Gastroesophageal sphincter (tissue), 4 donors: ENCODE measurements around the gene INAFM2. TPM values are rescaled to one million over a fixed set of nuclear protein-coding genes. Genes with fewer than 3 reads are reported as not detected.

Experiments
- ATAC-seq: fragments of 150-250 bp; one replicate; pipeline ENCODE4 v1.9.1; 2016; ENCODE audit warnings: mild to moderate bottlenecking, moderate library complexity
- H3K27ac ChIP-seq, 4 donors: fragments of 200-600 bp; sonication (generic) in 3 of 4; 1 replicate in 3 of 4; 2 replicates in 1 of 4; pipeline ENCODE4 v1.5.1; 2016 to 2019
- H3K27me3 ChIP-seq: fragments of 200-600 bp; sonication (generic); one replicate; pipeline ENCODE4 v1.5.1; 2019
- H3K36me3 ChIP-seq, 2 donors: fragments of 200-600 bp; sonication (generic); one replicate each; pipeline ENCODE4 v1.5.1; 2019; ENCODE audit warnings: control low read depth in 1 of 2
- H3K4me1 ChIP-seq, 3 donors: fragments of 200-600 bp; sonication (generic); 1 replicate in 2 of 3; 2 replicates in 1 of 3; pipeline ENCODE4 v1.5.1; 2016 to 2019; ENCODE audit warnings: control low read depth in 2 of 3
- H3K4me3 ChIP-seq, 2 donors: fragments of 200-600 bp; sonication (generic); one replicate each; pipeline ENCODE4 v1.5.1; 2019; ENCODE audit warnings: mild to moderate bottlenecking in 1 of 2, moderate library complexity in 1 of 2
- H3K9me3 ChIP-seq, 3 donors: fragments of 200-600 bp; sonication (generic); one replicate each; pipeline ENCODE4 v1.5.1; 2017 to 2019; ENCODE audit warnings: control low read depth in 2 of 3
- CTCF ChIP-seq, 4 experiments: fragments of 200-600 bp in 2 of 4; fragments of 450-650 bp in 2 of 4; sonication (generic) in 1 of 4; IDR thresholded peaks; one replicate each; pipeline ENCODE4 v1.5.1; 2017 to 2019; ENCODE audit warnings: antibody characterized with exemption in 4 of 4, mild to moderate bottlenecking in 2 of 4, moderate library complexity in 2 of 4
- EP300 ChIP-seq: sonication (generic); formaldehyde crosslinking; IDR thresholded peaks from one replicate; pipeline ENCODE4 v1.6.1; 2017; ENCODE audit warnings: antibody characterized with exemption, mild to moderate bottlenecking
- POLR2A ChIP-seq, 2 donors: fragments of 450-650 bp; IDR thresholded peaks; one replicate each; pipeline ENCODE4 v1.6.1; 2017; ENCODE audit warnings: antibody characterized with exemption in 2 of 2, mild to moderate bottlenecking in 2 of 2, moderate library complexity in 1 of 2
- POLR2AphosphoS5 ChIP-seq: sonication (generic); formaldehyde crosslinking; IDR thresholded peaks from one replicate; pipeline ENCODE4 v1.6.1; 2017; ENCODE audit warnings: antibody characterized with exemption
- WGBS, 2 donors: methylation state at CpG; one replicate each; pipeline ENCODE4 v1.1.5; 2018; ENCODE audit warnings: low coverage in 1 of 2; 5-methylcytosine and 5-hydroxymethylcytosine counted together
- total RNA-seq, 4 donors: library from RNA; depleted of rRNA; stranded (reverse); fragments of >200 nt; gene quantifications; one replicate each; pipeline ENCODE4 v1.1.0, GENCODE V29; 2016

INAFM2 gene
- total RNA-seq, 4 donors from 2014 or later = 27.3 to 66.6 (median 37.5) TPM

- H3K4me1 ChIP-seq = peaks cover 17 to 92% (median 45%) of the 10 kb centered on the region in 3 donors
- 30 to 52% methylated on average over 3 of the region's 3 CpGs for WGBS, 2 donors
- peak overlapping the region; percentile 79 to 98 (median 98) for H3K27ac ChIP-seq
- H3K4me3 ChIP-seq = no peak overlapping the region
- no peaks in the 10 kb centered on the region for H3K27me3 ChIP-seq
- no peaks in the 10 kb centered on the region for H3K9me3 ChIP-seq
- TF ChIP-seq EP300 (no peak), POLR2A (IDR thresholded peaks at IDR 0.05) (no peak), POLR2AphosphoS5 (no peak), CTCF (IDR thresholded peaks at IDR 0.05) (no peak)
- no peak for ATAC-seq
- no peaks in the 10 kb centered on the region for H3K36me3 ChIP-seq
Measured at GRCh38 chr15:40328176-40328575, 4.7 kb downstream of the INAFM2 start.

GRCh38 chr15:40328751-40329150, 5.3 kb downstream of the INAFM2 start:
- Histone ChIP-seq H3K4me3 (no peak overlapping the region), H3K9me3 (no peaks in the 10 kb centered on the region), H3K27ac (peak overlapping the region; percentile 79 to 98 (median 98)), H3K36me3 (no peaks in the 10 kb centered on the region), H3K4me1 (peaks cover 17 to 97% (median 49%) of the 10 kb centered on the region in 3 donors), H3K27me3 (no peaks in the 10 kb centered on the region)
- TF ChIP-seq POLR2AphosphoS5 (no peak), CTCF (IDR thresholded peaks at IDR 0.05) (no peak), POLR2A (IDR thresholded peaks at IDR 0.05) (no peak), EP300 (no peak)
- ATAC-seq = no peak
- 68 to 89% methylated on average over 4 to 5 of the region's 5 CpGs for WGBS, 2 donors

- H3K36me3 ChIP-seq = peaks cover 0 to 2% of the 10 kb centered on the region in 2 donors
- H3K9me3 ChIP-seq = no peaks in the 10 kb centered on the region
- H3K4me1 ChIP-seq = peaks cover 17 to 100% (median 56%) of the 10 kb centered on the region in 3 donors
- 51 to 76% methylated on average over 6 to 7 of the region's 7 CpGs for WGBS, 2 donors
- TF ChIP-seq POLR2A (IDR thresholded peaks at IDR 0.05) (no peak), POLR2AphosphoS5 (peak; percentile 45)
- H3K4me3 ChIP-seq = no peak overlapping the region
- no peaks in the 10 kb centered on the region for H3K27me3 ChIP-seq
- ATAC-seq = no peak
- peak overlapping the region; percentile 79 to 98 (median 98) for H3K27ac ChIP-seq
Measured at GRCh38 chr15:40329804-40330203, 6.3 kb downstream of the INAFM2 start.

GRCh38 chr15:40330368-40330836, 6.9 kb downstream of the INAFM2 start:
- WGBS, 2 donors = 8% methylated on average over 2 to 5 of the region's 5 CpGs
- peaks cover 17 to 100% (median 56%) of the 10 kb centered on the region in 3 donors for H3K4me1 ChIP-seq
- peak; percentile 86 for ATAC-seq

GRCh38 chr15:40331026-40331425, 7.5 kb downstream of the INAFM2 start:
- H3K9me3 ChIP-seq = no peaks in the 10 kb centered on the region
- peak overlapping the region; percentile 79 to 98 (median 98) for H3K27ac ChIP-seq
- H3K4me3 ChIP-seq = no peak overlapping the region
- H3K4me1 ChIP-seq = peaks cover 17 to 100% (median 53%) of the 10 kb centered on the region in 3 donors
- ATAC-seq = no peak
- H3K36me3 ChIP-seq = peaks cover 0 to 15% of the 10 kb centered on the region in 2 donors
- TF ChIP-seq POLR2AphosphoS5 (no peak), CTCF (IDR thresholded peaks at IDR 0.05) (no peak), EP300 (no peak), POLR2A (IDR thresholded peaks at IDR 0.05) (no peak)
- WGBS, 2 donors = 80 to 82% methylated on average over 5 to 7 of the region's 7 CpGs
- H3K27me3 ChIP-seq = no peaks in the 10 kb centered on the region

More at GRCh38 chr15:40330368-40330836, 6.9 kb downstream of the INAFM2 start:
- TF ChIP-seq CTCF (IDR thresholded peaks at IDR 0.05) (no peak), EP300 (peak; percentile 87), POLR2AphosphoS5 (peak; percentile 96), POLR2A (IDR thresholded peaks at IDR 0.05) (peak; percentile 38 to 43)
- Histone ChIP-seq H3K27ac (peak overlapping the region; percentile 79 to 98 (median 98)), H3K36me3 (peaks cover 0 to 8% of the 10 kb centered on the region in 2 donors), H3K27me3 (no peaks in the 10 kb centered on the region), H3K9me3 (no peaks in the 10 kb centered on the region), H3K4me3 (no peak overlapping the region)
